PC-9 (cell line): ENCODE measurements around the gene TSPAN18. TPM values are rescaled to one million over a fixed set of nuclear protein-coding genes. Genes with fewer than 3 reads are reported as not detected.

ENCODE experiments used
- BruUV-seq: library from RNA; stranded (reverse); fragments of 400-500 nt; replicated peaks from 2 replicates; lab custom pipeline; 2021; lab: Mats Ljungman, UMichigan
- CTCF ChIA-PET: fragments of 300-600 bp; sonication (Branson Sonifier 250); formaldehyde crosslinking; loops from one replicate; lab custom pipeline; 2022; ENCODE audit warnings: antibody characterized with exemption; lab: Charles Lee
- POLR2A ChIA-PET: fragments of 300-600 bp; sonication (Branson Sonifier 250); formaldehyde crosslinking; loops from one replicate; lab custom pipeline; 2022; ENCODE audit warnings: antibody characterized with exemption; ENCODE audit not compliant: unreplicated experiment; lab: Charles Lee
- DNase-seq, 2 experiments: peaks; one replicate each; pipeline versions ENCODE4 v3.0.0 to v3.0.0-alpha.2; 2015 to 2022; ENCODE audit warnings: mixed read lengths in 1 of 2
- H2AFZ ChIP-seq: fragments of 200-600 bp; sonication (generic); 2 replicates; pipeline ENCODE4 v1.8.1; 2017; ENCODE audit warnings: antibody characterized with exemption
- H3F3A ChIP-seq: fragments of 200-600 bp; sonication (generic); 2 replicates; pipeline ENCODE4 v1.8.1; 2017; ENCODE audit warnings: antibody characterized with exemption, mild to moderate bottlenecking, low read depth; ENCODE audit not compliant: insufficient read depth
- H3K27ac ChIP-seq: fragments of 200-600 bp; sonication (generic); 2 replicates; pipeline ENCODE4 v1.6.1; 2016; ENCODE audit warnings: mixed run types
- H3K27me3 ChIP-seq: fragments of 200-600 bp; sonication (generic); 2 replicates; pipeline ENCODE4 v1.6.1; 2016; ENCODE audit warnings: low read depth, mixed run types; ENCODE audit not compliant: insufficient read depth
- H3K36me3 ChIP-seq: fragments of 200-600 bp; sonication (generic); 2 replicates; pipeline ENCODE4 v1.6.1; 2016; ENCODE audit warnings: low read depth, mixed run types
- H3K4me1 ChIP-seq: fragments of 200-600 bp; sonication (generic); replicated peaks from 2 replicates; pipeline ENCODE4 v1.6.1; 2016; ENCODE audit warnings: mixed run types; ENCODE audit not compliant: insufficient read depth
- H3K4me2 ChIP-seq: fragments of 200-600 bp; sonication (generic); 2 replicates; pipeline ENCODE4 v1.6.1; 2017; ENCODE audit warnings: mixed run types
- H3K4me3 ChIP-seq: fragments of 200-600 bp; sonication (generic); 2 replicates; pipeline ENCODE4 v1.6.1; 2016; ENCODE audit warnings: mixed run types
- H3K79me2 ChIP-seq: fragments of 200-600 bp; sonication (generic); 2 replicates; pipeline ENCODE4 v1.6.1; 2017; ENCODE audit warnings: low read depth, mixed run types
- H3K9me2 ChIP-seq: fragments of 200-600 bp; sonication (generic); 2 replicates; pipeline ENCODE4 v1.8.1; 2017; ENCODE audit warnings: mild to moderate bottlenecking; ENCODE audit not compliant: insufficient read depth
- H3K9me3 ChIP-seq: fragments of 200-600 bp; sonication (generic); 2 replicates; pipeline ENCODE4 v1.8.1; 2016; ENCODE audit warnings: low read depth; ENCODE audit not compliant: insufficient read depth
- H4K20me1 ChIP-seq: fragments of 200-600 bp; sonication (generic); 2 replicates; pipeline ENCODE4 v1.8.1; 2017; ENCODE audit not compliant: insufficient read depth
- EZH2 ChIP-seq: fragments of 200-600 bp; sonication (generic); IDR thresholded peaks from 2 replicates; pipeline ENCODE4 v1.8.0; 2017; ENCODE audit warnings: antibody characterized with exemption, low read depth
- intact Hi-C: fragments of 100-400 bp; cut with micrococcal nuclease; formaldehyde crosslinking; loops from one replicate; pipeline ENCODE4 v1.10.0; 2022; ENCODE audit not compliant: unreplicated experiment
- total RNA-seq: library from RNA; stranded (reverse); gene quantifications from 2 replicates; pipeline ENCODE4 v1.2.3, GENCODE V29; 2021
- TF ChIP-seq, protein P1 (sequence below): fragments of 200-600 bp; sonication (generic); conservative IDR thresholded peaks from 2 replicates; pipeline ENCODE4 v1.6.1; 2017; ENCODE audit warnings: mixed run types, antibody characterized with exemption, mild to moderate bottlenecking, moderate library complexity

Gene TSPAN18
- total RNA-seq, 1 experiment from 2014 or later: not detected

DNA sequence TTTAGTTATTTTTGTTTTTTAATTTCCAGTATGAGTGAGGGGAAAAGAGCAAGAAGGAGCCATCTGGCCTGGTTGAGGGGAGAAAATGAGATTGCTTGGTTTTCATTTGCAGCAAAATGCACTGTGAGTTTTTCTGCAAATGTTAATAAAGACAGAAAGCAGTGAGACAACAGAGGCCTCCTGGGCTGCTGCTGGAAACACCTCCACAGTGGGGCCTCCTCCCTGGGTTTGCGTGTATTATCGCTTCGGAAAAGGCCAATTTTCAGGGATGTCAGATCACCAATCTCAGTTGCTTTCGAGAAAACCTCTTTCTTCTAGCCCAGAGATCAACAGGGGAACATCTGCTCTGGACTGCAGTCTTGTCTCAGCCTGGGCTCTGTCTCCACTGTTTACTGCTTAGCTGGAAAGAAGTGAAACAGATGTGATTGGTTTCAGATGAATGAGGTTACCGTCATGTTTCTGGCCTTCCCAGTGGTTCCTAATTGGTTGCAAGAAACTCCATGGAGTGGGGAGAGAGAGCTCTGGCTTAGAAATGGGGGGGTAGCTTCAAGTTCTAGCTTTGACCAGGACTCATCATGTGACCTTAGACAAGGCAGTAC is 17.3 kb downstream of the TSPAN18 start:
- DNase-seq: no peak
- no peaks in the 10 kb centered on the region for H3K79me2 ChIP-seq
- intact Hi-C loops: no loop called here
- no peaks in the 10 kb centered on the region for H3K9me2 ChIP-seq
- peaks cover 62% of the 10 kb centered on the region for H3K27me3 ChIP-seq
- no peaks in the 10 kb centered on the region for H4K20me1 ChIP-seq
- no peak overlapping the region for H3K4me3 ChIP-seq
- no peaks in the 10 kb centered on the region for H3K4me1 ChIP-seq
- TF ChIP-seq, protein P1, sequence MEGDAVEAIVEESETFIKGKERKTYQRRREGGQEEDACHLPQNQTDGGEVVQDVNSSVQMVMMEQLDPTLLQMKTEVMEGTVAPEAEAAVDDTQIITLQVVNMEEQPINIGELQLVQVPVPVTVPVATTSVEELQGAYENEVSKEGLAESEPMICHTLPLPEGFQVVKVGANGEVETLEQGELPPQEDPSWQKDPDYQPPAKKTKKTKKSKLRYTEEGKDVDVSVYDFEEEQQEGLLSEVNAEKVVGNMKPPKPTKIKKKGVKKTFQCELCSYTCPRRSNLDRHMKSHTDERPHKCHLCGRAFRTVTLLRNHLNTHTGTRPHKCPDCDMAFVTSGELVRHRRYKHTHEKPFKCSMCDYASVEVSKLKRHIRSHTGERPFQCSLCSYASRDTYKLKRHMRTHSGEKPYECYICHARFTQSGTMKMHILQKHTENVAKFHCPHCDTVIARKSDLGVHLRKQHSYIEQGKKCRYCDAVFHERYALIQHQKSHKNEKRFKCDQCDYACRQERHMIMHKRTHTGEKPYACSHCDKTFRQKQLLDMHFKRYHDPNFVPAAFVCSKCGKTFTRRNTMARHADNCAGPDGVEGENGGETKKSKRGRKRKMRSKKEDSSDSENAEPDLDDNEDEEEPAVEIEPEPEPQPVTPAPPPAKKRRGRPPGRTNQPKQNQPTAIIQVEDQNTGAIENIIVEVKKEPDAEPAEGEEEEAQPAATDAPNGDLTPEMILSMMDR: no peak
- TF ChIP-seq EZH2: no peak
- no peak overlapping the region for H3K4me2 ChIP-seq
- ChIA-PET POLR2A (interaction anchor here (1.0 kb wide), 1 partner anchor 8 kb away, joined by 3 read pairs; no protein-coding TSS in a partner anchor), CTCF (no interaction called here)
- H3K36me3 ChIP-seq: no peaks in the 10 kb centered on the region
- no peak overlapping the region for H3K27ac ChIP-seq
- BruUV-seq: no TSS peak
- no peaks in the 10 kb centered on the region for H3F3A ChIP-seq
- H2AFZ ChIP-seq: no peak overlapping the region
- no peaks in the 10 kb centered on the region for H3K9me3 ChIP-seq

- DNase-seq: no peak
- Histone ChIP-seq H3K79me2 (no peaks in the 10 kb centered on the region), H3K27me3 (peaks cover 46% of the 10 kb centered on the region), H4K20me1 (no peaks in the 10 kb centered on the region), H3K36me3 (no peaks in the 10 kb centered on the region), H3F3A (no peaks in the 10 kb centered on the region), H3K27ac (no peak overlapping the region), H3K9me3 (no peaks in the 10 kb centered on the region), H3K9me2 (no peaks in the 10 kb centered on the region), H3K4me3 (no peak overlapping the region), H2AFZ (no peak overlapping the region), H3K4me1 (no peaks in the 10 kb centered on the region), H3K4me2 (no peak overlapping the region)
- ChIA-PET POLR2A (no interaction called here), CTCF (no interaction called here)
- no TSS peak for BruUV-seq
- TF ChIP-seq, protein P1: no peak
- no peak for TF ChIP-seq EZH2
- intact Hi-C loops: no loop called here
Observed at GRCh38 chr11:44746894-44747293, 20.1 kb downstream of the TSPAN18 start.

- no peak overlapping the region for H2AFZ ChIP-seq
- no peaks in the 10 kb centered on the region for H3F3A ChIP-seq
- no peaks in the 10 kb centered on the region for H3K4me1 ChIP-seq
- no peak overlapping the region for H3K4me2 ChIP-seq
- ChIA-PET CTCF (no interaction called here), POLR2A (no interaction called here)
- no TSS peak for BruUV-seq
- H3K9me3 ChIP-seq: no peaks in the 10 kb centered on the region
- no peak overlapping the region for H3K4me3 ChIP-seq
- intact Hi-C loops: no loop called here
- no peak for DNase-seq
- no peak for TF ChIP-seq EZH2
- TF ChIP-seq, protein P1: no peak
- no peaks in the 10 kb centered on the region for H3K36me3 ChIP-seq
- no peaks in the 10 kb centered on the region for H3K79me2 ChIP-seq
- no peaks in the 10 kb centered on the region for H3K9me2 ChIP-seq
- peaks cover 45% of the 10 kb centered on the region for H3K27me3 ChIP-seq
- no peak overlapping the region for H3K27ac ChIP-seq
- H4K20me1 ChIP-seq: no peaks in the 10 kb centered on the region
Observed at GRCh38 chr11:44747316-44747715, 20.6 kb downstream of the TSPAN18 start.
